ENCODE measurements around the gene MLLT3. TPM values are rescaled to one million over a fixed set of nuclear protein-coding genes. Genes with fewer than 3 reads are reported as not detected.
A peak's percentile ranks its signal among the peaks of the same experiment; 100 is the strongest.

Gene MLLT3
- total RNA-seq, 1 donor from 2014 or later, result 18.0 TPM

GRCh38 chr9:20300430-20301115 is 321.7 kb downstream of the MLLT3 start:
- H3K4me3 ChIP-seq, result no peak overlapping the region
- TF ChIP-seq CTCF (IDR thresholded peaks at IDR 0.05), result no peak
- ATAC-seq, result no peak
- intact Hi-C loops (cut with DNase I), result no loop called here
- no peaks in the 10 kb centered on the region for H3K36me3 ChIP-seq
- DNase-seq, result no peak
- no peaks in the 10 kb centered on the region for H3K4me1 ChIP-seq
- no peaks in the 10 kb centered on the region for H3K27me3 ChIP-seq (ENCODE audit: low read depth)
- H3K9me3 ChIP-seq, result no peaks in the 10 kb centered on the region
- H3K27ac ChIP-seq, result no peak overlapping the region

DNA sequence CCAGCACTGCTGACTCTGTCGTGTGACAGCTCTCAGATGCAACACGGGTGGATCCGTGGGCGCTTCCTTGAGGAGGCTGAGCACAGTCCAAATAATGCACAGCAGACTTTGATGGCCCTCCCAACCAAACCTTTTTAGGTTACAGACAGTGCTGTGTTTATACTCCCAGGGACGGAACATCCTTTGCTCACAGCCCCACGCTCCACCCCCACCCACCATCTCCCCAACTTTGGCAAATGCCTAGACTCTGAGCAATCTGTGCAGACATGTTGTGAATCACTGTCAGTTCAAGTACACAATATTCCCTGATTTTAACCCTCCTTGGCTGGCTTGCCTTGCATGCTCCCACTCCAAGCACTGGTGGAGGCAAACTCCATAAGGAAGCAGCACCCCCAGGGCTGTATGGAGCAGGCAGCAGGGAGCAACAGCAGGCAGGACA is 324.6 kb downstream of the MLLT3 start:
- Histone ChIP-seq H3K27me3 (ENCODE audit: low read depth) (no peaks in the 10 kb centered on the region), H3K9me3 (no peaks in the 10 kb centered on the region), H3K4me1 (no peaks in the 10 kb centered on the region), H3K4me3 (no peak overlapping the region), H3K27ac (no peak overlapping the region), H3K36me3 (no peaks in the 10 kb centered on the region)
- no peak for TF ChIP-seq CTCF (IDR thresholded peaks at IDR 0.05)
- intact Hi-C loops (cut with DNase I), result no loop called here
- ATAC-seq, result peak in 1 of 2 donors; percentile 38
- no peak for DNase-seq

GRCh38 chr9:20295555-20295954 is 326.7 kb downstream of the MLLT3 start:
- Histone ChIP-seq H3K27ac (no peak overlapping the region), H3K36me3 (no peaks in the 10 kb centered on the region), H3K4me3 (no peak overlapping the region), H3K27me3 (ENCODE audit: low read depth) (no peaks in the 10 kb centered on the region), H3K4me1 (no peaks in the 10 kb centered on the region), H3K9me3 (no peaks in the 10 kb centered on the region)
- DNase-seq, result no peak
- TF ChIP-seq CTCF (IDR thresholded peaks at IDR 0.05), result no peak
- intact Hi-C loops (cut with DNase I), result no loop called here
- ATAC-seq, result no peak

DNA sequence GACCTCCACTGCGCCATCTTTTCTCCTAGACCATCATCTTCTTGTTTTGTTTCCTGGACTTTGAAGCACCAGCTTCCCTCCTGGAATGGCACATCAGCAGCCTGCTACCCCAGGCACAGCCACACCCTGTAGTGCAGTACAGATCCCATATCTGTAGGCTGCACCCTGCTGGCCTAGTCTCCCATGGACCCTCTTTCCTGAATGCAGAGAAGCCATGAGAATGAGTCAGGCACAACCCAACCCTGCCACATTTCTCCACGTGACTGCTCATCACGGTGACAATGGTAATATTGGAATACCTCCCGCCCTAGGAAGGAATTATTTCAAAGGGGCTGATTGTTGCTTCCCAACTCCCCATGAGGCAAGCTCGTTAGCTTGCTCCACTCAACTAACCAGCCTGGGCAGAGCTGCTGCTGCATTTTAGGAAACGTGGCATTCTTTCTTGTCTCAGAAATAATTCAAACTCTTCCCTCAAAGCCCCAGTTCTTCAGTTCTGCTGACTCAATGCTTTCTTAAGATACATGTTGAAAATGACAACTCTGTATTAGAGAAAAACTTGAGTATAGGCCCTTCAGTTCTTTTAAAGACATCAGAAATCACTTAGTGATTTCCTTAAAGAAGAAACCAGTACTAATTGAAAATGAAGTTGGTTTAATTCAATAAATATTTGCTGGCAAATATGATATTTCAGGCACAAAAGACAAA is 328.1 kb downstream of the MLLT3 start:
- TF ChIP-seq CTCF (IDR thresholded peaks at IDR 0.05), result no peak
- H3K36me3 ChIP-seq, result no peaks in the 10 kb centered on the region
- no peak for ATAC-seq

GRCh38 chr9:20292002-20292401 is 330.3 kb downstream of the MLLT3 start:
- Histone ChIP-seq H3K36me3 (no peaks in the 10 kb centered on the region), H3K4me3 (no peak overlapping the region), H3K27ac (no peak overlapping the region), H3K27me3 (ENCODE audit: low read depth) (no peaks in the 10 kb centered on the region), H3K9me3 (no peaks in the 10 kb centered on the region), H3K4me1 (no peaks in the 10 kb centered on the region)
- no peak for DNase-seq
- intact Hi-C loops (cut with DNase I), result no loop called here
- TF ChIP-seq CTCF (IDR thresholded peaks at IDR 0.05), result no peak
- ATAC-seq, result no peak

More for the DNA sequence above, 328.1 kb downstream of the MLLT3 start:
- no peaks in the 10 kb centered on the region for H3K9me3 ChIP-seq
- H3K4me1 ChIP-seq, result no peaks in the 10 kb centered on the region
- no peaks in the 10 kb centered on the region for H3K27me3 ChIP-seq (ENCODE audit: low read depth)
- DNase-seq, result no peak
- no peak overlapping the region for H3K4me3 ChIP-seq
- intact Hi-C loops (cut with DNase I), result no loop called here
- H3K27ac ChIP-seq, result no peak overlapping the region

Small RNA genes lying within 50 kb of the gene (microRNA-seq; reads per million reads assigned to microRNA genes)
- 1.5 reads per million for gene MIR4473 (ENCODE audit: borderline number of aligned reads)
- gene MIR4474 (ENCODE audit: borderline number of aligned reads), result not detected

Other genes starting within 250 kb of the MLLT3 start
- gene FOCAD, start 61.8 kb upstream of the MLLT3 start, total RNA-seq, result 29.5 TPM

Data from lower lobe of right lung (tissue), 2 donors.